Measurements from ENCODE around the gene PCNT. TPM values are rescaled to one million over a fixed set of nuclear protein-coding genes. Genes with fewer than 3 reads are reported as not detected.

Gene PCNT
- total RNA-seq, 1 donor from 2014 or later, result 39.9 TPM

- no peaks in the 10 kb centered on the region for H3K9me3 ChIP-seq
- TF ChIP-seq CTCF (IDR thresholded peaks at IDR 0.05), result no peak
- no peak overlapping the region for H3K4me3 ChIP-seq
- H3K4me1 ChIP-seq, result no peaks in the 10 kb centered on the region
- no peak for DNase-seq (ENCODE audit: low spot score in 2 of 2)
- intact Hi-C loops (cut with DNase I), result no loop called here
- peaks cover 79 to 91% of the 10 kb centered on the region in 2 donors for H3K36me3 ChIP-seq
- H3K27me3 ChIP-seq, result no peaks in the 10 kb centered on the region
- no peak overlapping the region for H3K27ac ChIP-seq
Observed at GRCh38 chr21:46354518-46354917, 30.6 kb downstream of the PCNT start.

GRCh38 chr21:46355161-46356004, 31.4 kb downstream of the PCNT start:
- Histone ChIP-seq H3K36me3 (peaks cover 71 to 87% of the 10 kb centered on the region in 2 donors), H3K27ac (no peak overlapping the region), H3K4me1 (no peaks in the 10 kb centered on the region), H3K4me3 (no peak overlapping the region), H3K27me3 (no peaks in the 10 kb centered on the region), H3K9me3 (no peaks in the 10 kb centered on the region)
- intact Hi-C loops (cut with DNase I), result no loop called here
- no peak for DNase-seq (ENCODE audit: low spot score in 2 of 2)
- TF ChIP-seq CTCF (IDR thresholded peaks at IDR 0.05), result no peak

- H3K9me3 ChIP-seq, result no peaks in the 10 kb centered on the region
- H3K36me3 ChIP-seq, result peaks cover 65 to 86% of the 10 kb centered on the region in 2 donors
- intact Hi-C loops (cut with DNase I), result no loop called here
- TF ChIP-seq CTCF (IDR thresholded peaks at IDR 0.05), result no peak
- DNase-seq (ENCODE audit: low spot score in 2 of 2), result no peak
- no peak overlapping the region for H3K4me3 ChIP-seq
- H3K27me3 ChIP-seq, result no peaks in the 10 kb centered on the region
- no peaks in the 10 kb centered on the region for H3K4me1 ChIP-seq
- H3K27ac ChIP-seq, result no peak overlapping the region
Observed at GRCh38 chr21:46356005-46356338, 32.0 kb downstream of the PCNT start.

- intact Hi-C loops (cut with DNase I), result no loop called here
- Histone ChIP-seq H3K27ac (no peak overlapping the region), H3K36me3 (peaks cover 61 to 84% of the 10 kb centered on the region in 2 donors), H3K4me3 (no peak overlapping the region), H3K4me1 (no peaks in the 10 kb centered on the region), H3K27me3 (no peaks in the 10 kb centered on the region), H3K9me3 (no peaks in the 10 kb centered on the region)
- no peak for TF ChIP-seq CTCF (IDR thresholded peaks at IDR 0.05)
- no peak for DNase-seq (ENCODE audit: low spot score in 2 of 2)
Observed at GRCh38 chr21:46356494-46357334, 32.8 kb downstream of the PCNT start.

GRCh38 chr21:46357335-46357604, 33.3 kb downstream of the PCNT start:
- intact Hi-C loops (cut with DNase I), result no loop called here
- H3K4me1 ChIP-seq, result no peaks in the 10 kb centered on the region
- no peaks in the 10 kb centered on the region for H3K27me3 ChIP-seq
- no peak overlapping the region for H3K4me3 ChIP-seq
- no peaks in the 10 kb centered on the region for H3K9me3 ChIP-seq
- DNase-seq (ENCODE audit: low spot score in 2 of 2), result no peak
- no peak for TF ChIP-seq CTCF (IDR thresholded peaks at IDR 0.05)
- H3K36me3 ChIP-seq, result peaks cover 58 to 83% of the 10 kb centered on the region in 2 donors
- no peak overlapping the region for H3K27ac ChIP-seq

Measured in ascending aorta (tissue), 2 donors.